PC-9 (cell line): Measurements from ENCODE around the gene TEKTIP1. TPM values are rescaled to one million over a fixed set of nuclear protein-coding genes. Genes with fewer than 3 reads are reported as not detected.

Source experiments
- BruUV-seq: library from RNA; stranded (reverse); fragments of 400-500 nt; replicated peaks from 2 replicates; lab custom pipeline; 2021; lab: Mats Ljungman, UMichigan
- CTCF ChIA-PET: fragments of 300-600 bp; sonication (Branson Sonifier 250); formaldehyde crosslinking; loops from one replicate; lab custom pipeline; 2022; ENCODE audit warnings: antibody characterized with exemption; lab: Charles Lee
- POLR2A ChIA-PET: fragments of 300-600 bp; sonication (Branson Sonifier 250); formaldehyde crosslinking; loops from one replicate; lab custom pipeline; 2022; ENCODE audit warnings: antibody characterized with exemption; ENCODE audit not compliant: unreplicated experiment; lab: Charles Lee
- DNase-seq, 2 experiments: peaks; one replicate each; pipeline versions ENCODE4 v3.0.0 to v3.0.0-alpha.2; 2015 to 2022; ENCODE audit warnings: mixed read lengths in 1 of 2
- H2AFZ ChIP-seq: fragments of 200-600 bp; sonication (generic); 2 replicates; pipeline ENCODE4 v1.8.1; 2017; ENCODE audit warnings: antibody characterized with exemption
- H3F3A ChIP-seq: fragments of 200-600 bp; sonication (generic); 2 replicates; pipeline ENCODE4 v1.8.1; 2017; ENCODE audit warnings: antibody characterized with exemption, mild to moderate bottlenecking, low read depth; ENCODE audit not compliant: insufficient read depth
- H3K27ac ChIP-seq: fragments of 200-600 bp; sonication (generic); 2 replicates; pipeline ENCODE4 v1.6.1; 2016; ENCODE audit warnings: mixed run types
- H3K27me3 ChIP-seq: fragments of 200-600 bp; sonication (generic); 2 replicates; pipeline ENCODE4 v1.6.1; 2016; ENCODE audit warnings: low read depth, mixed run types; ENCODE audit not compliant: insufficient read depth
- H3K36me3 ChIP-seq: fragments of 200-600 bp; sonication (generic); 2 replicates; pipeline ENCODE4 v1.6.1; 2016; ENCODE audit warnings: low read depth, mixed run types
- H3K4me1 ChIP-seq: fragments of 200-600 bp; sonication (generic); replicated peaks from 2 replicates; pipeline ENCODE4 v1.6.1; 2016; ENCODE audit warnings: mixed run types; ENCODE audit not compliant: insufficient read depth
- H3K4me2 ChIP-seq: fragments of 200-600 bp; sonication (generic); 2 replicates; pipeline ENCODE4 v1.6.1; 2017; ENCODE audit warnings: mixed run types
- H3K4me3 ChIP-seq: fragments of 200-600 bp; sonication (generic); 2 replicates; pipeline ENCODE4 v1.6.1; 2016; ENCODE audit warnings: mixed run types
- H3K79me2 ChIP-seq: fragments of 200-600 bp; sonication (generic); 2 replicates; pipeline ENCODE4 v1.6.1; 2017; ENCODE audit warnings: low read depth, mixed run types
- H3K9me2 ChIP-seq: fragments of 200-600 bp; sonication (generic); 2 replicates; pipeline ENCODE4 v1.8.1; 2017; ENCODE audit warnings: mild to moderate bottlenecking; ENCODE audit not compliant: insufficient read depth
- H3K9me3 ChIP-seq: fragments of 200-600 bp; sonication (generic); 2 replicates; pipeline ENCODE4 v1.8.1; 2016; ENCODE audit warnings: low read depth; ENCODE audit not compliant: insufficient read depth
- H4K20me1 ChIP-seq: fragments of 200-600 bp; sonication (generic); 2 replicates; pipeline ENCODE4 v1.8.1; 2017; ENCODE audit not compliant: insufficient read depth
- CTCF ChIP-seq: fragments of 200-600 bp; sonication (generic); conservative IDR thresholded peaks from 2 replicates; pipeline ENCODE4 v1.6.1; 2017; ENCODE audit warnings: mixed run types, antibody characterized with exemption, mild to moderate bottlenecking, moderate library complexity
- EZH2 ChIP-seq: fragments of 200-600 bp; sonication (generic); IDR thresholded peaks from 2 replicates; pipeline ENCODE4 v1.8.0; 2017; ENCODE audit warnings: antibody characterized with exemption, low read depth
- intact Hi-C: fragments of 100-400 bp; cut with micrococcal nuclease; formaldehyde crosslinking; loops from one replicate; pipeline ENCODE4 v1.10.0; 2022; ENCODE audit not compliant: unreplicated experiment
- total RNA-seq: library from RNA; stranded (reverse); gene quantifications from 2 replicates; pipeline ENCODE4 v1.2.3, GENCODE V29; 2021

TEKTIP1 gene
- total RNA-seq, 1 experiment from 2014 or later: 4.9 TPM

DNA sequence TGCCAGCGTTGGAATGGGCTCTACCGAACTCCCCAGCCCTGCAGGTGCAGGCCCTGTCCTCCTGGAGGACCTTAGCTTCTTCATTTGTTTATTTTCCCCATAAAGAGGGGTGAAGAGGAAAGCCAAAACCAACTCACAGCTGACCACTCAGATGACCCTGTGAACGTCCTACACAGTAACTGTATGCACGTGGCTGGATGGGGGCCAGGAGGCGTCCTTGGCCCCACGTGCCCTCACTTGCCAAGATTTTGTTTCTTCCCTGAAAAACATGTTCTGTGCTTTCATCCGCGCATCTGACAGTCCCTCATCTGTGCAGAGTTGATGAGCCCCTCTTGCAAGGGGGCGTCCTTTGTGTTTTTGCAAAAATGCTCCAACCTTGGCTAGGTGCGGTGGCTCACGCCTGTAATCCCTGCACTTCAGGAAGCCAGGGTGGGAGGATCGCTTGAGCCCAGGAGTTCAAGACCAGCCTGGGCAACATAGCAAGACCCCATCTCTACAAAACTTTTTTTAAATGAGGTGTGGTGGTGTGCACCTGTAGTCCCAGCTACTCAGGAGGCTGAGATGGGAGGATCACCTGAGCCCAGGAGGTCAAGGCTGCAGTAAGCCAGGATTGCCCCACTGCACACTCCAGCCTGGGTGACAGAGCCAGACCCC, 5.3 kb upstream of the TEKTIP1 start:
- H3F3A ChIP-seq: no peaks in the 10 kb centered on the region
- intact Hi-C loops: no loop called here
- no peaks in the 10 kb centered on the region for H3K9me2 ChIP-seq
- no peaks in the 10 kb centered on the region for H3K9me3 ChIP-seq
- BruUV-seq: no TSS peak
- POLR2A ChIA-PET: no interaction called here
- H3K4me2 ChIP-seq: no peak overlapping the region
- H3K79me2 ChIP-seq: no peaks in the 10 kb centered on the region
- no peaks in the 10 kb centered on the region; the same call in 1 of the 2 replicates for H4K20me1 ChIP-seq
- DNase-seq: no peak
- no peaks in the 10 kb centered on the region for H3K36me3 ChIP-seq
- H2AFZ ChIP-seq: no peak overlapping the region
- CTCF ChIA-PET: no interaction called here
- H3K27ac ChIP-seq: no peak overlapping the region
- no peaks in the 10 kb centered on the region for H3K27me3 ChIP-seq
- H3K4me1 ChIP-seq: no peaks in the 10 kb centered on the region
- H3K4me3 ChIP-seq: no peak overlapping the region
- TF ChIP-seq EZH2 (no peak), CTCF (no peak)

DNA sequence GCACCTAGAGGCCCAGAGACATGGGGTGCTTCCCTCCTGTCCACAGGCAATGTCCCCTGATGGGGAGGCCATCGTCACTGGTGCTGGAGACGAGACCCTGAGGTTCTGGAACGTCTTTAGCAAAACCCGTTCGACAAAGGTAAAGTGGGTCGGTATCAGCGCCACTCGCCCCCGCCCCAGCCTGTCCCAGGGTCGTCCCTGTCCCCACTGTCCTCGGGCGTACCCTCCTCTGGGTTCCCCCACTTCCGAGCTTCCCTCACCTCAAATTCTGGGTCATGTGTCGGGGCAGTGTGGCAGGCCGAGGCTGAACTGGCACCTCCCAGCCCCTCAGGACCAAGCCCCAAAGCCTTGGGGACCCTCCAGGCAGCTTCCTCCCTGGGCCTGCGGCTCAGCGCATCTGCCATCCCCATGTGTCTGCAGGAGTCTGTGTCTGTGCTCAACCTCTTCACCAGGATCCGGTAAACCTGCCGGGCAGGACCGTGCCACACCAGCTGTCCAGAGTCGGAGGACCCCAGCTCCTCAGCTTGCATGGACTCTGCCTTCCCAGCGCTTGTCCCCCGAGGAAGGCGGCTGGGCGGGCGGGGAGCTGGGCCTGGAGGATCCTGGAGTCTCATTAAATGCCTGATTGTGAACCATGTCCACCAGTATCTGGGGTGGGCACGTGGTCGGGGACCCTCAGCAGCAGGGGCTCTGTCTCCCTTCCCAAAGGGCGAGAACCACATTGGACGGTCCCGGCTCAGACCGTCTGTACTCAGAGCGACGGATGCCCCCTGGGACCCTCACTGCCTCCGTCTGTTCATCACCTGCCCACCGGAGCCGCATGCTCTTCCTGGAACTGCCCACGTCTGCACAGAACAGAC, 4.4 kb upstream of the TEKTIP1 start:
- Histone ChIP-seq H3F3A (no peaks in the 10 kb centered on the region), H3K79me2 (no peaks in the 10 kb centered on the region), H3K36me3 (no peaks in the 10 kb centered on the region), H2AFZ (no peak overlapping the region), H3K4me2 (no peak overlapping the region), H3K27ac (no peak overlapping the region), H3K9me2 (no peaks in the 10 kb centered on the region), H3K9me3 (no peaks in the 10 kb centered on the region), H4K20me1 (no peaks in the 10 kb centered on the region; the same call in 1 of the 2 replicates), H3K4me1 (no peaks in the 10 kb centered on the region), H3K4me3 (no peak overlapping the region), H3K27me3 (no peaks in the 10 kb centered on the region)
- ChIA-PET CTCF (no interaction called here), POLR2A (no interaction called here)
- intact Hi-C loops: no loop called here
- BruUV-seq: no TSS peak
- DNase-seq: no peak
- no peak for TF ChIP-seq CTCF
- TF ChIP-seq EZH2: no peak

DNA sequence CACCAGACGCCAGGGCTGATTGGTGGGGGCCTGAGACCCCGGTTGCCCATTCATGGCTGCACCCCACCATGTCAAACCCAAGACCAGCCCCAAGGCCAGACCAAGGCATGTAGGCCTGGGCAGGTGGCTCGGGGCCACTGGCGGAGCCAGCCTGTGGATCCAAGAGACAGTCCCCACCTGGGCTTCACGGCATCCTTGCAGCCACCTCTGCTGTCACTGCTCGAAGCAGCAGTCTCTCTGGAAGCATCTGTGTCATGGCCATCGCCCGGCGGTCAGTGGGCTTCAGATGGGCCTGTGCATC, 3.8 kb upstream of the TEKTIP1 start:
- no peaks in the 10 kb centered on the region; the same call in 1 of the 2 replicates for H4K20me1 ChIP-seq
- H3K4me3 ChIP-seq: no peak overlapping the region
- H3K4me1 ChIP-seq: no peaks in the 10 kb centered on the region
- H3F3A ChIP-seq: no peaks in the 10 kb centered on the region
- no peak overlapping the region for H3K4me2 ChIP-seq
- H3K9me3 ChIP-seq: no peaks in the 10 kb centered on the region
- no peak overlapping the region for H2AFZ ChIP-seq
- H3K79me2 ChIP-seq: no peaks in the 10 kb centered on the region
- no peaks in the 10 kb centered on the region for H3K9me2 ChIP-seq
- no peak for DNase-seq
- ChIA-PET POLR2A (no interaction called here), CTCF (no interaction called here)
- no peaks in the 10 kb centered on the region for H3K27me3 ChIP-seq
- intact Hi-C loops: no loop called here
- no peaks in the 10 kb centered on the region for H3K36me3 ChIP-seq
- no TSS peak for BruUV-seq
- no peak overlapping the region for H3K27ac ChIP-seq
- TF ChIP-seq CTCF (no peak), EZH2 (no peak)
